Epithelial cell of umbilical artery (primary cell): ENCODE data around the gene KRTAP10-11. TPM values are rescaled to one million over a fixed set of nuclear protein-coding genes. Genes with fewer than 3 reads are reported as not detected.

Experiments
- total RNA-seq: library from RNA; depleted of rRNA; stranded (reverse); fragments of >200 nt; gene quantifications from 2 replicates; pipeline ENCODE4 v1.2.3, GENCODE V29; 2014

Gene KRTAP10-11, protein sequence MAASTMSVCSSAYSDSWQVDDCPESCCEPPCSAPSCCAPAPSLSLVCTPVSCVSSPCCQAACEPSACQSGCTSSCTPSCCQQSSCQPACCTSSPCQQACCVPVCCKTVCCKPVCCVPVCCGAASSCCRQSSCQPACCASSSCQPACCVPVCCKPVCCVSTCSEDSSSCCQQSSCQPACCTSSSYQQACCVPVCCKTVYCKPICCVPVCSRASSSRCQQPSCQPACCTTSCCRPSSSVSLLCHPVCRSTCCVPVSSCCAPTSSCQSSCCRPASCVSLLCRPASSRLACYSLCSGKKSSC
- not detected in 2 replicates for total RNA-seq

DNA sequence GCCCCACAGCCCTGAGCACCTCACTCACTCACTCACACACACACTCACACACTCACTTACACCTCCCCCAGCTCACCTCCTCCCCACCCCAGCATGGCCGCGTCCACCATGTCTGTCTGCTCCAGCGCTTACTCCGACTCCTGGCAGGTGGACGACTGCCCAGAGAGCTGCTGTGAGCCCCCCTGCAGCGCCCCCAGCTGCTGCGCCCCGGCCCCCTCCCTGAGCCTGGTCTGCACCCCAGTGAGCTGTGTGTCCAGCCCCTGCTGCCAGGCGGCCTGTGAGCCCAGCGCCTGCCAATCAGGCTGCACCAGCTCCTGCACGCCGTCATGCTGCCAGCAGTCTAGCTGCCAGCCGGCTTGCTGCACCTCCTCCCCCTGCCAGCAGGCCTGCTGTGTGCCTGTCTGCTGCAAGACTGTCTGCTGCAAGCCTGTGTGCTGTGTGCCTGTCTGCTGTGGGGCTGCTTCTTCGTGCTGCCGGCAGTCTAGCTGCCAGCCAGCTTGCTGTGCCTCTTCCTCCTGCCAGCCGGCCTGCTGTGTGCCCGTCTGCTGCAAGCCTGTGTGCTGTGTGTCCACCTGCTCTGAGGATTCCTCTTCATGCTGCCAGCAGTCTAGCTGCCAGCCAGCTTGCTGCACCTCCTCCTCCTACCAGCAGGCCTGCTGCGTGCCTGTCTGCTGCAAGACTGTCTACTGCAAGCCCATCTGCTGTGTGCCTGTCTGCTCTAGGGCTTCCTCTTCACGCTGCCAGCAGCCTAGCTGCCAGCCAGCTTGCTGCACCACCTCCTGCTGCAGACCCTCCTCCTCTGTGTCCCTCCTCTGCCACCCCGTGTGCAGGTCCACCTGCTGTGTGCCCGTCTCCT, at the start of gene KRTAP10-11:
TSS of gene KRTAP10-11 (plus strand) at position 49 of the 856 bp plus-strand sequence. CDS start at position 94, 45 bp downstream.

GRCh38 chr21:44600118-44600978, 45.9 kb upstream of the KRTAP10-11 start, which contains the start of gene KRTAP10-7:
TSS of gene KRTAP10-7 (plus strand) at chr21:44600597. CDS start at chr21:44600622, 25 bp downstream.

GRCh38 chr21:44612029-44612486, 34.2 kb upstream of the KRTAP10-11 start, which contains the start of gene KRTAP10-8:
TSS of gene KRTAP10-8 (plus strand) at chr21:44612079. CDS start at chr21:44612101, 22 bp downstream.

DNA sequence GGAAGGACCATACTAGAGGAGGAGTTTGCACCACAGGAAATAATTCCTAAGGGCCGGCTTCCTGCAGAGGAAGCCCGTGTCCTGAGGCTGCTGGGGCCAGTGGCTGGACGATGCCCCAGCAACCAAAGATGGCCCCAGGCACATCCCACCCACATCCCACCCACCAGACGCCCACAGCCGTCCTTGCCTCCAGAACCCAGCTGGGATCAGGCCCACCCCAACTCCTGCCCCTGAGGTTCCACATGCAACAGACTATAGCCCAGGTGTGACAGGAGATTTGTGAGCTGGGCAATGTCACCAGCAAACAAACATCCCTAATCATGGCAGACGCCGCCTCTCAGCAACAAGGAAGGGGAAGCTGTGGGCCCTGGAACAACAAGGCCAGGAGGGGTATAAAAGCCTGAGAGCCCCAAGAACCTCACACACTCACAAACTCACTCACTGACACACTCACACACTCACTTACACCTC, 19.5 kb upstream of the KRTAP10-11 start, which contains the start of gene KRTAP10-9:
TSS of gene KRTAP10-9 (plus strand) at position 421 of the 471 bp plus-strand sequence. CDS start 79 bp downstream, outside the sequence.

DNA sequence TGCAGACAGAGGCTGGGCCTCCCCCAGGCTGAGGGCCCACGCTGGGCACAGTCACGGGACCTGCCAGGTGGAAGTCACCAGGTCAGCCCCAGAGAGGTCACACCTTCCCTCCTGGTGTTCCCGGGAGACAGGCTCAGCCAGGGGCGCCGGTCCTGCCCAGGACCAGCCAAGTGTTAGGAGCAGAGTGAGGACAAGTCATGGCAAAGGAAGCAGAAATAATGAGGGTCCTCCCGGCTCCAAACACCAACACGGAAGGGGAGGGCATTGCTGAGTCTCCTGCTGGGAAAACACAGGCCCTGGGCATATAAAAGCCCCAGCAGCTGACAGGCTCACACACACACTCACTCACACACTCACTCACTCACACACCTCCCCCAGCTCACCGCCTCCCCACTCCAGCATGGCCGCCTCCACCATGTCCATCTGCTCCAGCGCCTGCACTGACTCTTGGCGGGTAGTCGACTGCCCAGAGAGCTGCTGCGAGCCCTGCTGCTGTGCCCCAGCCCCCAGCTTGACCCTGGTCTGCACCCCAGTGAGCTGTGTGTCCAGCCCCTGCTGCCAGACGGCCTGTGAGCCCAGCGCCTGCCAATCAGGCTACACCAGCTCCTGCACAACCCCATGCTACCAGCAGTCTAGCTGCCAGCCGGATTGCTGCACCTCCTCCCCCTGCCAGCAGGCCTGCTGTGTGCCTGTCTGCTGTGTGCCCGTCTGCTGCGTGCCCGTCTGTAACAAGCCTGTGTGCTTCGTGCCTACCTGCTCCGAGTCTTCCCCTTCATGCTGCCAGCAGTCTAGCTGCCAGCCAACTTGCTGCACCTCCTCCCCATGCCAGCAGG, 9.0 kb upstream of the KRTAP10-11 start, which contains the start of gene KRTAP10-10:
TSS of gene KRTAP10-10 (plus strand) at position 339 of the 833 bp plus-strand sequence. CDS start at position 401, 62 bp downstream.

DNA sequence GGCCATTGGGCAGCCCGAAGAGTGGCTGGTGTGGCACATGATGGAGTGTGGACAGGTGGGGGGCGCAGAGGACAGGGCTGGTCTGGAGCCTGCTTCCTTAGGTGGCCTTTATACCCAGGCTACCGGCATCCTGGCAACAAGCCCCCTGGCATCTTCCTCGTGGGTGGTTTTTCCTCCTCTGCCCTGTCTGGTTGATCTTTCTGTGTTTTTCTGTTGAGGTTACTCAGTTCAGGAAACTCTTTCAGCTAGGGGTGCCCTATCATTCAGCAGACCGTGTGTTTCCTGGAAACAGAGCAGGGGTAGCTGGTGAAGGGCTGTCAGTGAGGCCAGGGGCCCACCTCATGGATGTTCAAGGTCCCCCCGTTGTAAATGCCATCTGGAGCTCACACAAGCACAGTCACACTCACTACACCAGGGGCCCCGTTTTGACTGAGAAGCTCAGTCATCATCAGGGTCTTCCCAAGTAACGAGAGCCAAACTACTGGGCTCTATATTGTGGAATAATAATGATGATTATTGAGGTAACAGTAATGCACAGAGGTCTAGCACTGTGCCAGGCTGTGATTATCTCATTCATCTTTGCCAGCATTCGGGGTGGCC, 8.5 kb downstream of the KRTAP10-11 start, which contains the start of gene KRTAP12-4:
TSS of gene KRTAP12-4 (minus strand) at position 84 of the 600 bp plus-strand sequence. CDS start at position 39, 45 bp downstream.

GRCh38 chr21:44657635-44658540, 11.7 kb downstream of the KRTAP10-11 start, which contains the start of gene KRTAP12-3:
TSS of gene KRTAP12-3 (plus strand) at chr21:44657932. CDS start at chr21:44657980, 48 bp downstream.

GRCh38 chr21:44666401-44667320, 20.4 kb downstream of the KRTAP10-11 start, which contains the start of gene KRTAP12-2:
TSS of gene KRTAP12-2 (minus strand) at chr21:44666927. CDS start at chr21:44666886, 41 bp downstream.

DNA sequence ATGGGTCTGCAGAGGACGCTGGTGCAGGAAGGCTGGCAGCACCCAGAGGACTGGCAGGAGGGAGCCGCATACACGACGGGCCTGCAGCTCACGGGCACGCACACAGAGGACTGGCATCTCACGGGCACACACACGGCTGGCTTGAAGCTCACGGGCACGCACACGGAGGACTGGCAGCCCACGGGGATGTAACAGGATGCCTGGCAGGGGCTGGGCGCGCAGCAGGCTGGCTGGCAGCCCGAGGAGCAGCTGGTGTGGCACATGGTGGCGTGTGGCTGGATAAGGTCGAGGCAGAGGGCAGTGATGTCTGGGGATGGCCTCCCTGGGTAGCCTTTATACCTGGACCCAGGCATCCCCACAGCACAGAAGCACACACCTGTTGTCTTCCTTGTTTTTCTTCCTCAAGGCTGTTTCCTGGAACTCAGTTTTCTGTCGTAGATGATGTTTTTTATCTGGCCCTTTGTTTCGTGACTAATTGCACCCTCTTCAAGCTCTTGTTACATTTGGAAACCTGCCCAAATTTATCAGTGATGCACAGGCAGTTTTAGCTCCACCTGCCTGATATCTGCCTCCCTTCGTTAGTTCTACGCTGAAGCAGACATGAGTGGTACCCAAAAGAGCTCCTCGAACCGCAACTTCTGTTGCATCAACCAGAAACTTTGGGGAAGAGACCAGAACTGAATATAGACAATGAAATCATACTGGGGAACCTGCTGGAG, 35.8 kb downstream of the KRTAP10-11 start, which contains the start of gene KRTAP12-1:
TSS of gene KRTAP12-1 (minus strand) at position 303 of the 719 bp plus-strand sequence. CDS start at position 263, 40 bp downstream.

Other genes starting within 250 kb of the KRTAP10-11 start
- gene LRRC3, start 190.9 kb upstream of the KRTAP10-11 start, total RNA-seq = 0.61 and 1.9 TPM in 2 replicates
- not detected in 2 replicates for gene KRTAP10-1, start 106.2 kb upstream of the KRTAP10-11 start, total RNA-seq
- not detected in 2 replicates for gene KRTAP10-2, start 94.9 kb upstream of the KRTAP10-11 start, total RNA-seq
- gene KRTAP10-3, start 87.6 kb upstream of the KRTAP10-11 start, total RNA-seq = not detected in 2 replicates
- not detected in 2 replicates for gene KRTAP10-4, start 72.7 kb upstream of the KRTAP10-11 start, total RNA-seq
- not detected in 2 replicates for gene KRTAP10-5, start 65.8 kb upstream of the KRTAP10-11 start, total RNA-seq
- gene KRTAP10-6, start 53.9 kb upstream of the KRTAP10-11 start, total RNA-seq = not detected in 2 replicates
- gene KRTAP10-7, start 45.8 kb upstream of the KRTAP10-11 start, total RNA-seq = not detected in 2 replicates
- not detected in 2 replicates for gene KRTAP10-8, start 34.3 kb upstream of the KRTAP10-11 start, total RNA-seq
- gene KRTAP10-9, start 19.3 kb upstream of the KRTAP10-11 start, total RNA-seq = not detected in 2 replicates
- gene KRTAP10-10, start 9.1 kb upstream of the KRTAP10-11 start, total RNA-seq = not detected in 2 replicates
- not detected in 2 replicates for gene KRTAP12-4, start 8.2 kb downstream of the KRTAP10-11 start, total RNA-seq
- not detected in 2 replicates for gene KRTAP12-3, start 11.5 kb downstream of the KRTAP10-11 start, total RNA-seq
- gene KRTAP12-2, start 20.5 kb downstream of the KRTAP10-11 start, total RNA-seq = not detected in 2 replicates
- not detected in 2 replicates for gene KRTAP12-1, start 35.7 kb downstream of the KRTAP10-11 start, total RNA-seq
- not detected in 2 replicates for gene KRTAP10-12, start 50.8 kb downstream of the KRTAP10-11 start, total RNA-seq
- not detected in 2 replicates for gene TSPEAR, start 65.2 kb downstream of the KRTAP10-11 start, total RNA-seq
- gene UBE2G2, start 155.4 kb downstream of the KRTAP10-11 start, total RNA-seq = 75.4 and 101 TPM in 2 replicates
- 88.0 and 101 TPM in 2 replicates for gene SUMO3, start 171.6 kb downstream of the KRTAP10-11 start, total RNA-seq
- gene PTTG1IP, start 227.3 kb downstream of the KRTAP10-11 start, total RNA-seq = 300 and 391 TPM in 2 replicates